Activated CD8-positive, alpha-beta memory T cell treated with anti-CD3 and anti-CD28 coated beads, Interleukin-2, amount 50 U/mL, for 24 hours (primary cell): ENCODE data around the gene PTPRK.
"Not testable (repeated sequence)": the region's sequence is repeated elsewhere in the genome, so short reads cannot be mapped to it uniquely, and the experiment has no call there.

Experiments
- DNase-seq: peaks from one replicate; pipeline ENCODE4 v3.0.0-alpha.2; 2020; ENCODE audit errors: extremely low read depth

The PTPRK gene

GRCh38 chr6:127956260-127956888 is 564.0 kb downstream of the PTPRK start:
- no peak for DNase-seq

GRCh38 chr6:127954082-127954481 is 566.3 kb downstream of the PTPRK start:
- no peak for DNase-seq

GRCh38 chr6:127952831-127953230 is 567.6 kb downstream of the PTPRK start:
- no peak for DNase-seq

GRCh38 chr6:127952176-127952575 is 568.2 kb downstream of the PTPRK start:
- DNase-seq, result no peak

- DNase-seq, result no peak
These were observed 569.1 kb downstream of the PTPRK start for GRCh38 chr6:127951172-127951917.

- no peak for DNase-seq
These were observed 569.7 kb downstream of the PTPRK start for GRCh38 chr6:127950566-127951145.

GRCh38 chr6:127949251-127949650 is 571.1 kb downstream of the PTPRK start:
- no peak for DNase-seq

GRCh38 chr6:127946388-127946787 is 574.0 kb downstream of the PTPRK start:
- no peak for DNase-seq

GRCh38 chr6:127945434-127946097 is 574.8 kb downstream of the PTPRK start:
- DNase-seq, result no peak

- no peak for DNase-seq
These were observed 579.2 kb downstream of the PTPRK start for GRCh38 chr6:127941228-127941627.

GRCh38 chr6:127939442-127940066 is 580.8 kb downstream of the PTPRK start:
- DNase-seq, result no peak

- no peak for DNase-seq
These were observed 581.7 kb downstream of the PTPRK start for GRCh38 chr6:127938701-127939100.

GRCh38 chr6:127937747-127938146 is 582.7 kb downstream of the PTPRK start:
- DNase-seq, result no peak

GRCh38 chr6:127937102-127937501 is 583.3 kb downstream of the PTPRK start:
- DNase-seq, result no peak

- no peak for DNase-seq
These were observed 585.4 kb downstream of the PTPRK start for GRCh38 chr6:127934956-127935355.

GRCh38 chr6:127933852-127934840 is 586.3 kb downstream of the PTPRK start:
- DNase-seq, result no peak

GRCh38 chr6:127933137-127933536 is 587.3 kb downstream of the PTPRK start:
- DNase-seq, result no peak

GRCh38 chr6:127932708-127933107 is 587.7 kb downstream of the PTPRK start:
- DNase-seq, result no peak

GRCh38 chr6:127926441-127926840 is 594.0 kb downstream of the PTPRK start:
- DNase-seq, result not testable (repeated sequence)

GRCh38 chr6:127924440-127924839 is 596.0 kb downstream of the PTPRK start:
- no peak for DNase-seq

GRCh38 chr6:127924031-127924430 is 596.4 kb downstream of the PTPRK start:
- no peak for DNase-seq
